ENCODE results near the gene SMG6. TPM values are rescaled to one million over a fixed set of nuclear protein-coding genes. Genes with fewer than 3 reads are reported as not detected.

SMG6 gene
- total RNA-seq, 1 donor = 42.7 TPM

GRCh38 chr17:2055292-2056205 lies 248.0 kb downstream of the SMG6 start:
- peak; percentile 99 for DNase-seq (ENCODE audit: insufficient read length, low spot score, missing footprints)

GRCh38 chr17:2054512-2055291 lies 248.9 kb downstream of the SMG6 start, which contains the start of gene HIC1:
TSS of gene HIC1 (plus strand) at chr17:2055103. CDS start at chr17:2056691, 1,588 bp downstream.
- Histone ChIP-seq H3K27ac (ENCODE audit: low read depth, low read length) (peak within 1 kb of the TSS; percentile 65), H3K4me2 (ENCODE audit: insufficient read depth, low read length) (peak within 1 kb of the TSS; percentile 94), H3K4me1 (ENCODE audit: insufficient read depth, low read length) (peaks cover 6% of the 10 kb centered on the region), H4K20me1 (ENCODE audit: insufficient read depth, low read length) (no peaks in the 10 kb centered on the region), H3K27me3 (ENCODE audit: insufficient read depth, low read length) (peaks cover 7% of the 10 kb centered on the region), H3K79me2 (ENCODE audit: insufficient read depth, low read length) (peaks cover 20% of the 10 kb centered on the region), H3K9me3 (ENCODE audit: low read depth, low read length) (no peaks in the 10 kb centered on the region), H3K36me3 (ENCODE audit: insufficient read depth, low read length) (peaks cover 12% of the 10 kb centered on the region), H3K4me3 (ENCODE audit: insufficient read depth, low read length) (peak within 1 kb of the TSS; percentile 83), H2AFZ (ENCODE audit: low read length) (no peak within 1 kb of the TSS)
- peak; percentile 69 for TF ChIP-seq CTCF (IDR thresholded peaks at IDR 0.05; ENCODE audit: extremely low read depth, low read depth, low read length)
- peak; percentile 100 for DNase-seq (ENCODE audit: insufficient read length, low spot score, missing footprints)

More at GRCh38 chr17:2055292-2056205, 248.0 kb downstream of the SMG6 start:
- Histone ChIP-seq H3K27ac (ENCODE audit: low read depth, low read length) (peak overlapping the region; percentile 65), H3K27me3 (ENCODE audit: insufficient read depth, low read length) (peaks cover 7% of the 10 kb centered on the region), H2AFZ (ENCODE audit: low read length) (no peak overlapping the region), H3K4me3 (ENCODE audit: insufficient read depth, low read length) (peak overlapping the region; percentile 83), H3K4me1 (ENCODE audit: insufficient read depth, low read length) (peaks cover 6% of the 10 kb centered on the region), H3K4me2 (ENCODE audit: insufficient read depth, low read length) (peak overlapping the region; percentile 94), H3K79me2 (ENCODE audit: insufficient read depth, low read length) (peaks cover 25% of the 10 kb centered on the region), H4K20me1 (ENCODE audit: insufficient read depth, low read length) (no peaks in the 10 kb centered on the region), H3K36me3 (ENCODE audit: insufficient read depth, low read length) (peaks cover 21% of the 10 kb centered on the region), H3K9me3 (ENCODE audit: low read depth, low read length) (no peaks in the 10 kb centered on the region)
- TF ChIP-seq CTCF (IDR thresholded peaks at IDR 0.05; ENCODE audit: extremely low read depth, low read depth, low read length) = no peak

GRCh38 chr17:2054262-2054511 lies 249.4 kb downstream of the SMG6 start:
- peaks cover 7% of the 10 kb centered on the region for H3K36me3 ChIP-seq (ENCODE audit: insufficient read depth, low read length)
- H3K79me2 ChIP-seq (ENCODE audit: insufficient read depth, low read length) = peaks cover 18% of the 10 kb centered on the region
- H3K4me1 ChIP-seq (ENCODE audit: insufficient read depth, low read length) = peaks cover 10% of the 10 kb centered on the region
- H3K27ac ChIP-seq (ENCODE audit: low read depth, low read length) = peak overlapping the region; percentile 45
- H3K4me2 ChIP-seq (ENCODE audit: insufficient read depth, low read length) = peak overlapping the region; percentile 94
- H4K20me1 ChIP-seq (ENCODE audit: insufficient read depth, low read length) = no peaks in the 10 kb centered on the region
- no peak overlapping the region for H2AFZ ChIP-seq (ENCODE audit: low read length)
- H3K9me3 ChIP-seq (ENCODE audit: low read depth, low read length) = no peaks in the 10 kb centered on the region
- peaks cover 7% of the 10 kb centered on the region for H3K27me3 ChIP-seq (ENCODE audit: insufficient read depth, low read length)
- no peak for TF ChIP-seq CTCF (IDR thresholded peaks at IDR 0.05; ENCODE audit: extremely low read depth, low read depth, low read length)
- no peak for DNase-seq (ENCODE audit: insufficient read length, low spot score, missing footprints)
- H3K4me3 ChIP-seq (ENCODE audit: insufficient read depth, low read length) = peak overlapping the region; percentile 83

All from osteoblast (primary cell).